GM21825 (cell line): ENCODE data around the gene ITGA3.
"Not testable (repeated sequence)": the region's sequence is repeated elsewhere in the genome, so short reads cannot be mapped to it uniquely, and the experiment has no call there.

Source experiments
- ATAC-seq: cut with Tn5 transposase; IDR thresholded peaks from one replicate; pipeline ENCODE4 v1.9.1; 2021; ENCODE audit warnings: mild to moderate bottlenecking, moderate library complexity; ENCODE audit not compliant: unreplicated experiment

ITGA3 gene

DNA sequence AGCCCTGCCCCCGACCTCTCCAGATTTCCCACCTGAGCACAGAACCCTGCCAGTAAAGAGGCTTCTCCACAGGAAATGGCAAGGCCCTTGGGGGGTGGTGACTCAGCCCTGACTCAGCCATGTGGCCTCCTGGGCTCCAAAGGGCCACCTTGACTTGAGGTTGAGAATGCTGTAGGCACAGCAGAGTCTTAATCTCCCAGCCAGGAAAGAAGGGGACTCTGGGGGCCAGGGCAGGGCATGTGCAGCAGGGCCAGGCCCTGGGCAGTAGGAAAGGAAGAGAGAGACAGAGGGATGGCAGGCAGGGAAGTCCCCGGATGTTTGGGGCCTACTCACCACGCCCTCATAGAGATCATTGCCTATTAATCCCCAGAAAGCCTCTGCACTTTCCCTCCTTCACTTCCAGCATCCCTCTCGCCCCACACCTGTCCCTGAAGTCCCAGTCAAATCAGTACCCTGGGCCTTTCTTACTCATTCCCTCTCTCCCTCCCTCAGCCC lies 4.8 kb upstream of the ITGA3 start:
- no peak for ATAC-seq

DNA sequence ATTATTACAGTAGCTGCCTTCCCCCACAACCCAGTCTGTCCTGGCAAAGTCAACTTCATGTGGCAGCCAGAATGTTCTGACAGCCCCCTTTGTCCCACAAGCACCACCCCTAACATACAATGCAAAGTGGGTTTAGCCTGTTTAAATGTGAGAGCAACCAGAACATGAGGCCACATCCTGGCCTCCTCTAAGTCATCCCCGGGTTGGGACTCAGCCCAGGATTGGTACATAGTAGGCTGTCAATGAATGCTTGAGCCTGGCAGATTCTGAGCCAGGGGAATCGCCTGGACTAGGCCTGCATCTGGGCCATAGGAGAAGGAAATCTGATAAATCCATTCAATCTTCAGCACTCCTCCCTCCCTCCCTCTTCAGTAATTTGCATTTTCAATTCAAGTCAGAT lies 4.3 kb upstream of the ITGA3 start:
- no peak for ATAC-seq

DNA sequence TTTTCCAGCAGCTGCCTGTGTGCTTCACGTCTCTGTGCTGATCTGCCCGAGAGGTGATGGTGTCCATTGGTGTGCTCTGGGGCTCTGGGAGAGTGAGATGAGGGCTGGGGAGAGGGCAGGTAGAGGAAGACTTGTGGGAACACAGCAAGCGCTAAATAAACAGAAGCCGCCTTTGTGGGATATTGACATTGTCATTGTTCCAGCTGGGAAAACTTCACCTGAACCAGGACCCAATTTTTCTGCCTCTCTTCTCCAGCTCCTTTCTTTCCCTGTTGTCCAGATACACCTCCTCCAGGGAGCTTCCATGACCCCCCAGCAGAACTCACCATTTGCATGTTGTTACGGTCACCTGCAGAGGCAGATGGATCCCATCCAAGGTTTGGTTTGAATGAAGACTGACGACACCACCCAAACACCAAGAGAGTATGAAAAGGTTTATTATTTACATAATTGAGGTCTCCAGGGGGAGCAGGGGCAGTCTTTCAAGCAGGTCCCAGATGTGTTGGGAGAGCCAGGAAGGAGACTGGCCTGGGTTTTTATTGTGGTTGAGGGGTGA lies 3.6 kb upstream of the ITGA3 start:
- no peak for ATAC-seq

DNA sequence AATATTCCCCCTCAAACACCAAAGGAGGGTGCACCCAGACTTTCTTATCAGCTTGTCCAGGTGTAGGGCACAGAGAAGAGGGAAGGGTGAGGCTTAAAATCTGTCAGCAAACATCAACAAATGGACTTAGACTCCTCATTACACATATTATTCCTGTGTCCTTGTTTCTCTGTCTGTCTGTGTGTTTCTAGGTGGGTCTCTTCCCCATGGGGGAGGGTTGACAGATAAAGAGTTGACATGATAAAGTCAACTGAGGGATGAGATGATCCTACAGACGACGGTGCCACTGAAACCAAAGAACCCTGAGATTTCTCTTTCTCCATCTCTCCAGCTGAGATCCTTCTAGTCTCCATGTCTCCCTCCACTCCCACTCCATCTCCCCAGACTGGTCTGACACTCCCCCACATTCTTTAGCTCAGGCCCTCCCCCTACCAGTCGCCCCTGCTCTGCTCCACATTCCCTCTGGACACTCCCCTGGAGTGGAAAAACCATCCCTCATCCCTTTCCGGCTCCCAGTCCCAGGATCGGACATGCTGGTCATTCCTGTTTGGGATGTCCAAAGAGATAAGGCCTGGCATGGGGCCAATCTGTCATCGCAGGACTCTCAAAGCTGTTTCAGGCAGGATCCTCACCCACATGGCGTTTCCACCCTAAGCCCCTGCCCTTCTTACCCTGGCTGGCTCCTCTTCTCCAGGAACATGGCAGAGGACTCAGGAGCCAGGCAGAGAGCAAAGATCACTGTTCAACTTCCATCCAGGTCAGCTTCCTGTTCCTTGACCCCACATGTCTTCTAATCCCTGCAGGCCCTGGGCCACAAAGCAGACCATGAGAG lies 2.9 kb upstream of the ITGA3 start:
- ATAC-seq = no peak

DNA sequence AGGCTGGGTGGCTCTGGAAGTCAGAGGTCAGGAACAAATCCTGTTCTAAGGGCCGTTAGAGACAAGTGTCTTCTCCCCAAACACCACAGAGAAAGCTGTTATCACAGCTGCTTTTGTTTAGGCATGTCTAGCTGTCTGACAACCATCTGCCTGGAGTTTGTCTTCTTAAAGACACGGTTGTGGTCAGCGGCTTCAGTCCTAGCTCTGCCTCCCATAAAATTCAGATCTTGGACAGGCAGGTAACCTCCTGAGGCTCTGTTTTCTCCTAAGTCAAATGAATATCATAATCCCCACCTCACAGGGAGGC lies 2.3 kb upstream of the ITGA3 start:
- no peak for ATAC-seq

DNA sequence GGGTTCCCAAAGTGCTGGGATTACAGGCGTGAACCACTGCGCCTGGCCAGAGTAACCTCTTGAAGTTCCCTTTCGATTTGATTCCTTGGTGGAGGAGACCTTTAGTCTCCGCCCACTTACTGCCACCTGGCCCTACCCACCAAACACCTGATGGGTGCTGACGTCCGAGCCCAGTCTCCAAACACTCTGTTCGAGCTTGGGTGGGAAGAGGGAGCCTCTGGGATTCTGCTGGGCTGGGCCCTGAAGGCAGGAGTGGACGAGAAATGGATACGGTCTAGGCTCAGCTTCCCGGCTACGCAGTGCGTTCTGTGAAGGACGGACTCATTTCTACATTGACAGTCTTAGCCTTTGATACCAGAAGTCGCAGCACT lies 870 bp upstream of the ITGA3 start:
- no peak for ATAC-seq

DNA sequence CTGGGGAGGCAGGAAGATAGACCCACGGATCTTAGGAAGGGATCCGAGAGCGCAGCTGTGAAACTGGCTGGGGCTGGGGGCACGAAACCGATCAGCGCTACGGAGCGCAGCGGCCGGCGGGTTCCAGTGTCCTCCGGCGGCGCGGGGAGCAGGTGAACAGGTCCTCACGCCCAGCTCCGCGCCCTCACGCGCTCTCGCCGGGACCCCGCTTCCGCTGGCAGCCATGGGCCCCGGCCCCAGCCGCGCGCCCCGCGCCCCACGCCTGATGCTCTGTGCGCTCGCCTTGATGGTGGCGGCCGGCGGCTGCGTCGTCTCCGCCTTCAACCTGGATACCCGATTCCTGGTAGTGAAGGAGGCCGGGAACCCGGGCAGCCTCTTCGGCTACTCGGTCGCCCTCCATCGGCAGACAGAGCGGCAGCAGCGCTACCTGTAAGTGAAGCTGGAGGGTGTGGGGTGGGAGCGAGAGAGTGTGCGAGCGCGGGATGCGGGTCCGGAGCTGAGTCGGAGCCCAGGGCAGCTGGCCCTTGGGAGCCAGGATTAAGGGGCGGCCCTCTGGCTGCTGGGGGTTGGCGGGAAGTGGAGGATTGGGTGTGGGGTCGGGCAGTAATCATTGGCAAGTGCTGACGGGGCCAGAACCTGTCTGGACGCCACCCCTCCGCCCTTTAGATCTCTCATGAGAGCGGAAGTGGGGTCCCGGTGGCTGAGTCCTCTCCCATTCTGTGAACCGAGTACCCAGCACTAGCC lies 479 bp downstream of the ITGA3 start:
- no peak for ATAC-seq

DNA sequence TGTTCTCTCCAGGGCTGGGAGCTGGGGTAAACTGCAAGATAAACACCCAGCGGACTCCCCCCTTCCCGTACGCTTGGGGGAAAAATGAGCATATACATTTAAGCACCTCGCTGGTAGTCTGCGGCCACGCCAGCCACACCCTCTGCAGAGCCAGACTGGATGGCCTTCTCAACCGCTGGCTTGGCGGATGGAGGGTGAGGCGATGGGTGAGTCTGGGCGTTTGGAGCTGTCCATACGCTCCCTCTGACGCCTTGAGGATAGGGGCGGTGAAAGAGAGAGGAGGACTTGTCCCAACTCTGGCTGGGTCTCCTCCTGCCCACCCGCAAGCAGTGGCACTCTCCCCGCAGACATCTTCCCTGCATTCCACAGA lies 1.0 kb downstream of the ITGA3 start:
- ATAC-seq = no peak

DNA sequence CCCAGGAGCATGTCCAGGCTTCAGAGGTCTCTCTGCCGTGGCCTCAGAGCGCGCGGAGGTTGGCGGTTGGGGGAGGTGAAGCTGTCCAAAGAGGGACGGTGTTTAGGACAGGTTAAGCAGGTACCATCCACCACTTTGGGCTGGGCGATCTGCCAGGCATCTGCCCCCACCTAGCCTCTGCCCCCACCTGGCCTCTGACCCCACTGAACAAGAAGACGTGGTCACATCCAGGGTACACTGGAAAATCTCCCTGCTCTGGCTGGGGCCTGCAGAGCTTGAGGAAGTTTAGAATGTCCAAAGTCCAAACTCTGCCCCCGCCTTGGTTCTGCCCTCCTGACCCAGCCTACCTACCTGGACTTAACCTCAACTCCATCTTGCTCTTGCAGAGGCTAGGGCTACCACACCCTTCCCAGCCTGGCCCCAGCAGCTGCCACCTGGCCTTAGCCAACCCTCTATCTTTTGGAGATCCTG lies 1.6 kb downstream of the ITGA3 start:
- no peak for ATAC-seq

DNA sequence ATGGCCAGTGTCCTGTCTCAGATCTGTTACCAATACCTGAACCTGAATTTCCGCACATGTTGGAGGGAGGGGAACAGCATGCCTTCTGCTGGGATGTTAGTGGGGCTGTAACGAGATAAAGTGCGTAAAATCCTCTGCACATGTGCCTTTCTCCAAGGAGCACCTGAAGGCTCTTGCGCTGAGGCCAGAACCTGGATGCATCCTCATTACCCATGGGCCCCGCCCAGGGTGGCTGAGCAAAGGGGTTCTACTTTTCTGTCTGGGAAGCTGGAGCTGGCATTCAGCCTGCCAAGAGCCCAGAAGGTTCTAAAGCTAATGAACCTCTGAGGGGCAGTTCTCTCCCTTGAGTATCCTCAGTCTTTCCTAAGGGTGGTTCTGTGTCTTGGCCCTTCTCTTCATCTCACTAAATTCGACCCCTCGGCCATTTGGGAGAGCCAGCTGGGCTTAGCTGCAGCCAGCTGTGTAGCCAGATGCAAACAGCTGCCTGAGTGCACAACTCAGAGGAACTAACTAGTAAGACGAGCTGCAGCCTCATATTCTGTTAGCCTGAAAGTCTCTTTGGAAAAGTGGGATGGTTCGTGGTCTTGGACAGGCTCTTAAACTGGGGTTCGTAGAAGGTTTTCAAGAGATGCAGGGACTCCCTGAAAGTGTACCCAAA lies 2.5 kb downstream of the ITGA3 start:
- ATAC-seq = no peak

DNA sequence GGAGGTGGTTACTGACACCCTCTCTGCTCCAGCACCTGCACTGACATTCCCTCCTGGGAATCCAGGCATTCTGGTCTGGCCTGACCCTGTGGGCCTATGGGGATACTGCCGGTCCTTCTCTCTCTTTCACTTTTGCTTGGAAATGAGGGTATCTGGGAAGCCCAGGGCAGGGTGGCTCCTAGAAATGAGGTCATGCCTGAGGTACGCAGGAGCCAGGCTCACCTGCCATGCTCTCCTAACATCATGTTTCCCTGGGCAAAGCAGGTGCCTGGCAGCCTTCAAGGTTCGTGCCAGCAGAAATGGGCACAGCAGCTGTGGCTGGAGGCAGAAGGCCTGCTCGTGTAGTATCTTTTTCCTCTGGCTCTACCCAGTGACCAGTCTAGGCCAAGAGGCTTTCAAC lies 3.3 kb downstream of the ITGA3 start:
- ATAC-seq = no peak

DNA sequence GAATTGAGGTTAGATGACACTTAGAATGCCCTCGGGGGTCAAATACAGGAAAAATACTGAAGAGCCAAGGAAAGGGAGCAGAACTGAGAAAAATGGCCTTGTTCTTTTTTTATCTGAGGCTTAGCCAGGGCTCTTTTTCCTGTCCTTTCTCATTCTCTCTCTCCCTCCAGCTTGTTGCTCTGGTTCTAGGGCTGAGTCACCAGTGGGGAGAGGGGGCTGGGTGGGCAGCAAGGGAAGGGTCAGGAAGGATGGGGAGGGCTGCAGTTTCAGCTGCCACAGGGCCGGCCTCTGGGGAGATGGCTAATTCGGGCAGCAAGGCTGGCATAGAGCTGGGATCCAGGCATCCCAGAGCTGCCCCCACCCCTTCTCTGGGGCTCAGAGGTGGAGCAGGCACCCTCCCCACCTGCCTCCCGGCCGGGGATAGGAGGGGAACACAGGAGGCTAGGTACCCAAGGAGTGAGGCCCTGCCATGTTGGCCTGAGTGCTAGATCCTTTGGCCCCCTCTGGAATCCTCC lies 3.9 kb downstream of the ITGA3 start:
- ATAC-seq = no peak

DNA sequence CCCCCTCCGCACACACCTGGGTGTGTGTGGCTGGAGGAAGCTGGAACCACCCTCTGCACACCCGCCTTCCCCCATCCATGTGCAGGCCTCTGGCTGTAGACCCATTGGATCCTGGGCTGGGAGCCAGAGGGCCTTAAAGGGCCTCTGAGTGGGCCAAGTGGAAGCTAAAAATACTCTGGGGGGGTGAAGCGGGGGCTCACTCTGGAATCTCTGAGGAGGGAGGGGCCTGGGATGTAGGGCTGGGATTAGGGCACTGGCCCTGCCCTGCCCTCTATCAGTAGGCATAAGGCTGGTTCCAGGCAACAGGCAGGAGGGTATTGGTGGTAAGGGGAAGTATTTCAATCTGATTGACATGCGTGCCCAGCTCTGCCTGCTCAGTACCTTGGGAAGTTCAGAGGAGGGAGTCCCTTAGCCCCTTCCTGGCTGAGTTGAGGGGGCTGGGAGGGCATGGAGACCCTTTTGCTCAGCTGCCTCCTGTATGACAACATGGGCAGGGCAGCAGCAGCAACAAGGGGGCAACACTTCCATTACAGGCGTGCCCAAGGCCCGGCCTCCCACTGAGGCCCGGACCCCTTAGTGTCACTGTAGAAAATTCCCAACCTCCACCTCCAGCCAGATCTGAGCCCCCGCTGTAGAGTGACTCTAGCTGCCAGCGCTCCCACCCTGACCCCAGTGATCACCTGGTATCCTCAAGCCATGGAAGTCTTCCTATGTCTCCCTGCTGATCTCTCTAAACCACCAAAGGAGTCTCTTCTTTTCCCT lies 5.2 kb downstream of the ITGA3 start:
- no peak for ATAC-seq

DNA sequence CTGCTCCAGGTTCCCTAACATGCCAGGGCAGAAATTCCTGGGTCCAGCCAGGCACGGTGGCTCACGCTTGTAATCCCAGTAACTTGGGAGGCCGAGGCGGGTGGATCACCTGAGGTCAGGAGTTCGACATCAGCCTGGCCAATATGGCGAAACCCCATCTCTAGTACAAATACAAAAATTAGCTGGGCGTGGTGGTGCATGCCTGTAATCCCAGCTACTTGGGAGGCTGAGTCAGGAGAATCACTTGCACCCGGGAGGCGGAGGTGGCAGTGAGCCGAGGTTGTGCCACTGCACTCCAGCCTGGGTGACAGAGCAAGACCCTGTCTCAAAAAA lies 5.8 kb downstream of the ITGA3 start:
- ATAC-seq = not testable (repeated sequence)

DNA sequence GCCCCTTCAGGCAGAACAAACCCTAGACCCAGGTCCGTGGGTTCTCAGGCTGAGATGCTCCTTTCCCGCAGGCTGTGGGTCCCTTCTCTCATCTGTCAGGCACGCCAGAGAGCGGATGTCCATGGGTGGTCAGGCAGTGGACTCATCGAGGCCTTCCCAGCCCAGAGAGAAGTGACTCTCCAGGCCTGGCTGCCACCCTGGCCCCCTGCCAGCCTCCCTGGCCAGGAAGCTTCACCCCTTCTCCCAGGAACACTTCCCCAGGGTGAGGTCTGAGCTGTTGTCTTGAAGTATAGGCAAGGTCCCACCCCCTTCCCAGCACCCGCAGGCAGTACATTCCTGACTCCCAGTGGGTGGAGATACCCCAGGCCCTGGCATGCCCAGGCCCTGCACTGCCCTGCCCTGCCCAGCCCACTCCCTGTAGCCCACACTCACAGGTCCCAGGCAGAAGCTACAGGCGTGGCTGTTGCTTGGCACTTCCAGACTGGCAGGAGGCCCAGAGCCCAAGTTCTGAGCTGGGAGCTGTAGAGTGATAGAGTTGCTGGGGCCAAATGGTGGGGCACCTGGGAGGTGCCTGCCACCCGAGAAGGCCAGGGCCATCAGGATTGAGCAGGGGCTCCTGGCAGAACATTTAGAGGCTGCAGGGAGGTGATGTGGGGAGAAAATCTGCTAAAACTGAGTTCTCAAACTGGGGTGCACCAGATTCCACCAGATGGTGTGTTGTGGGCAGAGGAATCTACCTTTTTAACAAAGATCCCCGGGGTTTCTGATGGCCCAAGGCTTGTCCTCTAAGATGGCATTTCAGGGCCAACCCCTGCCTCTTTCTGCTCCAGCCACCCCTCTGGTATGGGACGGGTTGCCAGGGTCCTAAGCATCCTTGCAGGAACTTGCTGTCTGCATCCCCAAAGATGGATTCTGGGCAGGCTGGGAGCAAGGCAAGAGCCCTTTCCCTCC lies 6.7 kb downstream of the ITGA3 start:
- ATAC-seq = no peak

DNA sequence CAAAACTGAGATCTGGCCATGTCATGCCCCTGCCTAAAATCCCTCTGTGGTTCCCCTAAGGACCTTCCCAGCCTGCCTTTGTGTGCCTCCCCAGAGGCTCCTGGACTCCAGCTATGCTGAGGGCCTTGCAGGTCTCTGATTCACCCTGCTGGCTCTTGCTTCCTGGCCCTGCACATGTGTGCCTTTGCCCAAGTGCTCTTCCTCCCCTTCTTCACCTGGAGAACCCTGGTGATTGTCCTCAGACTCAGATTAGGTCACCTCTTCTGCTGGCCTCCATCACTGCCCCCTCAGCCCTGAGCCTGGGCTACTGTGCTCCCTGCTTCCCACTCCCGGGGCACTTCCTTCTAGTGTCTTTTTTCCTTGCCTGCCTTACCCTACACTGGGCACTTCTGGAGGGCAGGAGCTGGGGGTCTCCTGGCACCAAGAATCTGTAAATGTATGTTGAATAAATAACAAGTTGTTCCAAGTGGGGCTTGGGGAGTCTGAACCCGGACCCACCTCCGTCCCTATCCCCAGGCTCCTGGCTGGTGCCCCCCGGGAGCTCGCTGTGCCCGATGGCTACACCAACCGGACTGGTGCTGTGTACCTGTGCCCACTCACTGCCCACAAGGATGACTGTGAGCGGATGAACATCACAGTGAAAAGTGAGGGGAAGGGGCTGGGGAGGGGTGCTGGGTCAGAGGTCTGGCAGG lies 7.8 kb downstream of the ITGA3 start:
- no peak for ATAC-seq

DNA sequence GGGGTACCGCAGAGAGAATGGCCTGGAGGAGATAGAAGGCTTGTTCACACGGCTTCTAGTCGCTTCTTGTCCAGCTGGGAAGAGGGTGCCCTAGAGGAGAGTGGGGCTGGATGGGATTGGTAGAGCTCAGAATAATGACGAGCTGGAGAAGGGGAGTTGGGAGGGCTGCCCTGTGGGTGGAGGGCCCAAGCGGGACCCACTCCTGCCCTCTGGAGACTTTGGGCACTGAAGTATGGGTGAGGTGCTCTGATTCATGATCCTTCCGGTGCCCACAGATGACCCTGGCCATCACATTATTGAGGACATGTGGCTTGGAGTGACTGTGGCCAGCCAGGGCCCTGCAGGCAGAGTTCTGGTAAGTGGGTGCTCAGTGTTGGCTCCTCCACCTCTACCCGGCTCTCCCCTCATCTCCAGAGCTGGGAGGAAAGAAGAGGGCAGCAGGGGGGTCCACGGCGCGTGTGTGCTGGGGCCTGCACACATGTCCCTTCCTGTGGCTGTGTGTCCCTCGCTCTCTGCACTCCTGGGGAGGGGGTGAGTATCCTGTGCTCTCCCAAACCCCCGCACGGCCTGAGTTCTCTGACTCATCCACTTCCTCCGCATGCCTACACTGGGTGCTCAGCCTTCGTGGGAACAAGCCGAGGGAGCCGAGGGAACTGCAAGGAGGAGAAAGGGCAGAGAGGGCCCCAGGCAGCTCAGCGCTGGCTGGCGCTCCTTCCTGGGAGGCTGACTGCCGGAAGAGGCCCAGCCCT lies 8.5 kb downstream of the ITGA3 start:
- no peak for ATAC-seq

DNA sequence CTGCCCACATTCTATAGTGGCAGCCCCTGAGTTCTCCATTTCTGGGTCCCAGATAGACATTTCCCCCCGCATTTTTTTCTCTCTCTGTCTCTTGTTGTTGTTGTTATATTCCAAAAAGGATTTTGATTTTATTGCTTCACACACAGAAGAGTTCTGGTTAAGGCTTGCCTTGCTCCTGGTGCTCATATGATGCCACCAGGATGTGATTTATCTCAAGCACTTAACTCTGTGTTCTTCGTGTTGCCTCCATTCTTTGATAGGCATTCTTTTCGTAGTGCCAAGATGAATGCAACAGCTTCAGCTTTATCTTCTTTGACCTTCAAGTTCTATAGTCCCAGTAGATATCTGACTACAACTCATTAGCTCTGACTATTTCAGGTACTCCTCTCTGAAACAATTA lies 9.1 kb downstream of the ITGA3 start:
- no peak for ATAC-seq
